K562 (cell line): ENCODE results near the gene BMP8B. TPM values are rescaled to one million over a fixed set of nuclear protein-coding genes. Genes with fewer than 3 reads are reported as not detected.

ENCODE experiments used
- E2F5 ChIP-seq: sonication (generic); formaldehyde crosslinking; IDR thresholded peaks from 2 replicates; pipeline ENCODE4 v1.8.0; 2022; ENCODE audit warnings: mild to moderate bottlenecking, missing genetic modification reagents
- polyA plus RNA-seq, 8 experiments: library from polyadenylated mRNA; depleted of rRNA in 4 of 8; stranded (reverse) in 5 of 8; unstranded in 3 of 8; fragments of >200 nt; fragmentation: Nextera tagmentation in 2 of 8; fragmentation: Illumina TruSeq in 1 of 8; extraction: Ambion mirVana in 2 of 8; extraction: Trizol in 1 of 8; gene quantifications; 2 replicates each; pipeline versions ENCODE4 v1.2.1 to v1.2.3, GENCODE V29; 2011 to 2014; ENCODE audit warnings: inconsistent platforms in 1 of 8, missing spikeins in 1 of 8
- small RNA-seq: library from RNA; depleted of rRNA; stranded (forward); fragments of <200 nt; gene quantifications from one replicate; pipeline ENCODE3, GENCODE V24; 2014
- total RNA-seq, 7 experiments: library from RNA; depleted of rRNA in 6 of 7; stranded (reverse); fragments of >200 nt in 6 of 7; fragmentation: Illumina TruSeq in 2 of 7; extraction: Trizol in 2 of 7; gene quantifications; 2 replicates each; pipeline versions ENCODE4 v1.2.1 to v1.2.3, GENCODE V29; 2011 to 2021; ENCODE audit warnings: low replicate concordance in 1 of 7

The BMP8B gene
- total and polyA plus RNA-seq, 9 of the 15 experiments (the other 6 are each of a cell fraction or from before 2014, with no cell fraction given): 0.03 to 0.33 (median 0.14) TPM

GRCh38 chr1:39707506-39707905, 81.2 kb downstream of the BMP8B start (continued):
- TF ChIP-seq E2F5 (CRISPR knock-in tag): no peak

Small RNA genes within 50 kb of the gene (small RNA-seq; reads per million reads assigned to genes)
- gene AL033527.1: not detected
- gene RNU7-121P: not detected

Other genes with a start within 250 kb of the BMP8B start
Only the 7 nearest of the 9 such genes appear.
- gene HEYL, start 149.2 kb downstream of the BMP8B start, total RNA-seq (2014; rRNA removed): 0.14 and 0.37 TPM in 2 replicates
- 0.32 and 0.33 TPM in 2 replicates for gene HEYL, start 149.2 kb downstream of the BMP8B start, total RNA-seq (2014; rRNA removed; fragmentation: Illumina TruSeq; extraction: Trizol)
- 0.15 and 0.22 TPM in 2 replicates for gene HEYL, start 149.2 kb downstream of the BMP8B start, total RNA-seq (2015; rRNA removed; fragmentation: Illumina TruSeq; extraction: Trizol)
- 0.78 and 0.89 TPM in 2 replicates for gene HEYL, start 149.2 kb downstream of the BMP8B start, total RNA-seq (2021)
- 0.25 and 0.50 TPM in 2 replicates for gene HEYL, start 149.2 kb downstream of the BMP8B start, polyA plus RNA-seq (2011; rRNA removed)
- gene HEYL, start 149.2 kb downstream of the BMP8B start, polyA plus RNA-seq (2014; fragmentation: Illumina TruSeq; extraction: Trizol): 0.69 and 0.70 TPM in 2 replicates
- under 1 TPM; 0.13 to 0.14 TPM for gene HEYL, start 149.2 kb downstream of the BMP8B start, polyA plus RNA-seq (2014; fragmentation: Nextera tagmentation; extraction: Ambion mirVana)
- gene HEYL, start 149.2 kb downstream of the BMP8B start, polyA plus RNA-seq (2014; rRNA removed): 0.33 and 0.71 TPM in 2 replicates
- not detected in 2 replicates for gene NT5C1A, start 116.8 kb downstream of the BMP8B start, total RNA-seq (2014; rRNA removed)
- gene NT5C1A, start 116.8 kb downstream of the BMP8B start, total RNA-seq (2014; rRNA removed; fragmentation: Illumina TruSeq; extraction: Trizol): not detected in 2 replicates
- gene NT5C1A, start 116.8 kb downstream of the BMP8B start, total RNA-seq (2015; rRNA removed; fragmentation: Illumina TruSeq; extraction: Trizol): not detected in 2 replicates
- gene NT5C1A, start 116.8 kb downstream of the BMP8B start, total RNA-seq (2021): not detected in 2 replicates
- gene NT5C1A, start 116.8 kb downstream of the BMP8B start, polyA plus RNA-seq (2011; rRNA removed): not detected in 2 replicates
- gene NT5C1A, start 116.8 kb downstream of the BMP8B start, polyA plus RNA-seq (2014; fragmentation: Illumina TruSeq; extraction: Trizol): not detected in 2 replicates
- gene NT5C1A, start 116.8 kb downstream of the BMP8B start, polyA plus RNA-seq (2014; fragmentation: Nextera tagmentation; extraction: Ambion mirVana): not detected
- gene NT5C1A, start 116.8 kb downstream of the BMP8B start, polyA plus RNA-seq (2014; rRNA removed): not detected in 2 replicates
- gene HPCAL4, start 97.4 kb downstream of the BMP8B start, total RNA-seq (2014; rRNA removed): not detected in 2 replicates
- gene HPCAL4, start 97.4 kb downstream of the BMP8B start, total RNA-seq (2014; rRNA removed; fragmentation: Illumina TruSeq; extraction: Trizol): 0.04 TPM in 1 of 2 replicates, not detected in the other
- gene HPCAL4, start 97.4 kb downstream of the BMP8B start, total RNA-seq (2015; rRNA removed; fragmentation: Illumina TruSeq; extraction: Trizol): not detected in 2 replicates
- gene HPCAL4, start 97.4 kb downstream of the BMP8B start, total RNA-seq (2021): 0.04 TPM in 2 replicates
- gene HPCAL4, start 97.4 kb downstream of the BMP8B start, polyA plus RNA-seq (2011; rRNA removed): 0.04 and 0.07 TPM in 2 replicates
- 0.04 TPM in 1 of 2 replicates, not detected in the other for gene HPCAL4, start 97.4 kb downstream of the BMP8B start, polyA plus RNA-seq (2014; fragmentation: Illumina TruSeq; extraction: Trizol)
- gene HPCAL4, start 97.4 kb downstream of the BMP8B start, polyA plus RNA-seq (2014; fragmentation: Nextera tagmentation; extraction: Ambion mirVana): under 1 TPM in 1 of 2 experiments, not detected in 1; 0.01 TPM
- gene HPCAL4, start 97.4 kb downstream of the BMP8B start, polyA plus RNA-seq (2014; rRNA removed): not detected in 2 replicates
- gene PPIE, start 50.0 kb downstream of the BMP8B start, total RNA-seq (2014; rRNA removed): 75.4 and 84.7 TPM in 2 replicates
- 107 and 113 TPM in 2 replicates for gene PPIE, start 50.0 kb downstream of the BMP8B start, total RNA-seq (2014; rRNA removed; fragmentation: Illumina TruSeq; extraction: Trizol)
- gene PPIE, start 50.0 kb downstream of the BMP8B start, total RNA-seq (2015; rRNA removed; fragmentation: Illumina TruSeq; extraction: Trizol): 99.9 and 100.0 TPM in 2 replicates
- 94.2 and 108 TPM in 2 replicates for gene PPIE, start 50.0 kb downstream of the BMP8B start, total RNA-seq (2021)
- gene PPIE, start 50.0 kb downstream of the BMP8B start, polyA plus RNA-seq (2011; rRNA removed): 162 and 163 TPM in 2 replicates
- 119 and 131 TPM in 2 replicates for gene PPIE, start 50.0 kb downstream of the BMP8B start, polyA plus RNA-seq (2014; fragmentation: Illumina TruSeq; extraction: Trizol)
- gene PPIE, start 50.0 kb downstream of the BMP8B start, polyA plus RNA-seq (2014; fragmentation: Nextera tagmentation; extraction: Ambion mirVana): 100 to 1,000 TPM; 369 to 444 TPM
- gene PPIE, start 50.0 kb downstream of the BMP8B start, polyA plus RNA-seq (2014; rRNA removed): 136 and 154 TPM in 2 replicates
- 0.54 and 0.57 TPM in 2 replicates for gene OXCT2, start 17.5 kb downstream of the BMP8B start, total RNA-seq (2014; rRNA removed)
- 0.22 TPM in 1 of 2 replicates, not detected in the other for gene OXCT2, start 17.5 kb downstream of the BMP8B start, total RNA-seq (2014; rRNA removed; fragmentation: Illumina TruSeq; extraction: Trizol)
- 0.22 and 0.23 TPM in 2 replicates for gene OXCT2, start 17.5 kb downstream of the BMP8B start, total RNA-seq (2015; rRNA removed; fragmentation: Illumina TruSeq; extraction: Trizol)
- 0.31 and 0.64 TPM in 2 replicates for gene OXCT2, start 17.5 kb downstream of the BMP8B start, total RNA-seq (2021)
- gene OXCT2, start 17.5 kb downstream of the BMP8B start, polyA plus RNA-seq (2011; rRNA removed): 0.08 and 0.39 TPM in 2 replicates
- gene OXCT2, start 17.5 kb downstream of the BMP8B start, polyA plus RNA-seq (2014; fragmentation: Illumina TruSeq; extraction: Trizol): 0.21 and 0.37 TPM in 2 replicates
- gene OXCT2, start 17.5 kb downstream of the BMP8B start, polyA plus RNA-seq (2014; fragmentation: Nextera tagmentation; extraction: Ambion mirVana): not detected
- gene OXCT2, start 17.5 kb downstream of the BMP8B start, polyA plus RNA-seq (2014; rRNA removed): 0.05 and 0.37 TPM in 2 replicates
- gene TRIT1, start 94.6 kb upstream of the BMP8B start, total RNA-seq (2014; rRNA removed): 67.5 and 71.3 TPM in 2 replicates
- gene TRIT1, start 94.6 kb upstream of the BMP8B start, total RNA-seq (2014; rRNA removed; fragmentation: Illumina TruSeq; extraction: Trizol): 84.0 and 103 TPM in 2 replicates
- 66.7 and 67.6 TPM in 2 replicates for gene TRIT1, start 94.6 kb upstream of the BMP8B start, total RNA-seq (2015; rRNA removed; fragmentation: Illumina TruSeq; extraction: Trizol)
- gene TRIT1, start 94.6 kb upstream of the BMP8B start, total RNA-seq (2021): 57.5 and 58.4 TPM in 2 replicates
- 87.3 and 88.3 TPM in 2 replicates for gene TRIT1, start 94.6 kb upstream of the BMP8B start, polyA plus RNA-seq (2011; rRNA removed)
- 75.1 and 76.5 TPM in 2 replicates for gene TRIT1, start 94.6 kb upstream of the BMP8B start, polyA plus RNA-seq (2014; fragmentation: Illumina TruSeq; extraction: Trizol)
- gene TRIT1, start 94.6 kb upstream of the BMP8B start, polyA plus RNA-seq (2014; fragmentation: Nextera tagmentation; extraction: Ambion mirVana): 10 to 100 TPM; 27.9 to 58.3 TPM
- gene TRIT1, start 94.6 kb upstream of the BMP8B start, polyA plus RNA-seq (2014; rRNA removed): 66.4 and 72.1 TPM in 2 replicates
- gene MYCL, start 113.1 kb upstream of the BMP8B start, total RNA-seq (2014; rRNA removed): 18.8 and 22.5 TPM in 2 replicates
- gene MYCL, start 113.1 kb upstream of the BMP8B start, total RNA-seq (2014; rRNA removed; fragmentation: Illumina TruSeq; extraction: Trizol): 12.8 and 13.2 TPM in 2 replicates
- 3.8 and 4.3 TPM in 2 replicates for gene MYCL, start 113.1 kb upstream of the BMP8B start, total RNA-seq (2015; rRNA removed; fragmentation: Illumina TruSeq; extraction: Trizol)
- gene MYCL, start 113.1 kb upstream of the BMP8B start, total RNA-seq (2021): 19.7 and 22.0 TPM in 2 replicates
- 11.2 and 14.9 TPM in 2 replicates for gene MYCL, start 113.1 kb upstream of the BMP8B start, polyA plus RNA-seq (2011; rRNA removed)
- gene MYCL, start 113.1 kb upstream of the BMP8B start, polyA plus RNA-seq (2014; fragmentation: Illumina TruSeq; extraction: Trizol): 14.7 and 15.4 TPM in 2 replicates
- gene MYCL, start 113.1 kb upstream of the BMP8B start, polyA plus RNA-seq (2014; fragmentation: Nextera tagmentation; extraction: Ambion mirVana): 1 to 10 TPM; 3.5 to 4.0 TPM
- gene MYCL, start 113.1 kb upstream of the BMP8B start, polyA plus RNA-seq (2014; rRNA removed): 17.1 and 18.2 TPM in 2 replicates